K562 (cell line): Measurements from ENCODE around the gene TBXAS1. TPM values are rescaled to one million over a fixed set of nuclear protein-coding genes. Genes with fewer than 3 reads are reported as not detected.

Source experiments
- ATAC-seq: fragments of 200-7000 bp; cut with Tn5 transposase; 3 replicates; pipeline ENCODE4 v1.9.1; 2020; ENCODE audit warnings: moderate library complexity
- BruUV-seq: library from RNA; stranded (reverse); fragments of 400-500 nt; replicated peaks from 2 replicates; lab custom pipeline; 2021; lab: Mats Ljungman, UMichigan
- CTCF ChIA-PET: fragments of 300-600 bp; formaldehyde crosslinking; extraction: SDS; loops from one replicate; lab custom pipeline; 2021; ENCODE audit warnings: low intra/inter-chr PET ratio; lab: Yijun Ruan, JAX
- POLR2A ChIA-PET: fragments of 300-600, 350-650 bp; sonication (Branson Sonifier 250); formaldehyde crosslinking; extraction: SDS; loops from one replicate; lab custom pipeline; 2021; ENCODE audit warnings: antibody characterized with exemption, inconsistent platforms; lab: Yijun Ruan, JAX
- DNase-seq, 4 experiments: peaks; one replicate each; pipeline versions ENCODE4 v3.0.0 to v3.0.0-alpha.2; 2011 to 2018; ENCODE audit warnings: low spot score in 3 of 4, mixed read lengths in 3 of 4; ENCODE audit errors: extremely low read depth in 1 of 4
- FAIRE-seq: peaks from 2 replicates; lab custom pipeline; 2011; peaks lifted over from hg19 to GRCh38; lab: Jason Lieb, UNC
- H2AFZ ChIP-seq: 2 replicates; pipeline ENCODE4 v1.6.0; 2011; ENCODE audit warnings: low read depth, low read length, control low read depth, inconsistent platforms
- H3K27ac ChIP-seq: fragments of 200-600 bp; 3 replicates; pipeline ENCODE4 v1.8.0; 2011; ENCODE audit warnings: low read depth, mild to moderate bottlenecking, control low read depth, inconsistent platforms, low read length, moderate library complexity, mixed read lengths; ENCODE audit errors: extremely low read depth
- H3K27me3 ChIP-seq, 2 experiments: fragments of 300-600 bp in 1 of 2; 2 replicates in 1 of 2; 3 replicates in 1 of 2; pipeline versions ENCODE4 v1.6.0 to v1.8.0; 2011; ENCODE audit warnings: inconsistent platforms in 2 of 2, low read length in 2 of 2, mild to moderate bottlenecking in 1 of 2, mixed read lengths in 1 of 2, moderate library complexity in 1 of 2; ENCODE audit not compliant: control insufficient read depth in 2 of 2, insufficient read depth in 2 of 2
- H3K36me3 ChIP-seq: fragments of 300-600 bp; 3 replicates; pipeline ENCODE4 v1.8.0; 2011; ENCODE audit warnings: mild to moderate bottlenecking, low read length, inconsistent platforms; ENCODE audit not compliant: control insufficient read depth, insufficient read depth
- H3K4me1 ChIP-seq, 2 experiments: fragments of 200-600 bp in 1 of 2; replicated peaks in 1 of 2; 2 replicates in 1 of 2; 3 replicates in 1 of 2; pipeline versions ENCODE4 v1.5.1 to v1.8.0; 2011; ENCODE audit warnings: inconsistent platforms in 2 of 2, low read length in 2 of 2, mild to moderate bottlenecking in 1 of 2, mixed read lengths in 1 of 2, moderate library complexity in 1 of 2; ENCODE audit not compliant: control insufficient read depth in 2 of 2, insufficient read depth in 2 of 2
- H3K4me2 ChIP-seq: 2 replicates; pipeline ENCODE4 v1.6.1; 2011; ENCODE audit warnings: low read length, control low read depth, inconsistent platforms, mixed read lengths; ENCODE audit not compliant: insufficient read depth
- H3K4me3 ChIP-seq: fragments of 200-600 bp; sonication (generic), shearing (Covaris generic); 2 replicates; pipeline ENCODE4 v1.5.1; 2016; ENCODE audit warnings: control low read depth, inconsistent platforms
- H3K79me2 ChIP-seq: fragments of 200-600 bp; 3 replicates; pipeline ENCODE4 v1.8.0; 2011; ENCODE audit warnings: low read length, inconsistent platforms; ENCODE audit not compliant: control insufficient read depth, insufficient read depth
- H3K9ac ChIP-seq, 2 experiments: 2 replicates each; pipeline versions ENCODE4 v1.6.0 to v1.6.1; 2011; ENCODE audit warnings: low read depth in 2 of 2, low read length in 2 of 2, control low read depth in 1 of 2, inconsistent platforms in 1 of 2, mild to moderate bottlenecking in 1 of 2, mixed read lengths in 1 of 2; ENCODE audit not compliant: insufficient read depth in 1 of 2
- H3K9me1 ChIP-seq: one replicate; pipeline ENCODE4 v1.6.0; 2011; ENCODE audit warnings: inconsistent platforms, mild to moderate bottlenecking, low read length, moderate library complexity; ENCODE audit not compliant: control insufficient read depth, insufficient read depth
- H3K9me3 ChIP-seq: replicated peaks from 2 replicates; pipeline ENCODE4 v1.5.1; 2011; ENCODE audit warnings: low read depth, low read length, inconsistent platforms; ENCODE audit not compliant: control insufficient read depth, insufficient read depth
- H4K20me1 ChIP-seq: replicated peaks from 2 replicates; pipeline ENCODE4 v1.6.1; 2011; ENCODE audit warnings: low read length, inconsistent platforms, mixed read lengths; ENCODE audit not compliant: control insufficient read depth, insufficient read depth
- MBD2 ChIP-seq: sonication (generic); IDR thresholded peaks from 2 replicates; pipeline ENCODE4 v1.6.1; 2016; ENCODE audit warnings: low read depth, borderline replicate concordance
- MYBL2 ChIP-seq, 2 experiments: fragments of 450-650 bp in 1 of 2; sonication (generic) in 1 of 2; formaldehyde crosslinking in 1 of 2; IDR thresholded peaks; 2 replicates each; pipeline versions ENCODE4 v1.6.1 to v1.8.1; 2017 to 2022; ENCODE audit warnings: borderline replicate concordance in 1 of 2, inconsistent platforms in 1 of 2, low read depth in 1 of 2, mild to moderate bottlenecking in 1 of 2, missing genetic modification reagents in 1 of 2, moderate library complexity in 1 of 2
- NR1H2 ChIP-seq: sonication (generic); formaldehyde crosslinking; IDR thresholded peaks from 2 replicates; pipeline ENCODE4 v1.4.0; 2020; ENCODE audit warnings: mild to moderate bottlenecking, missing genetic modification reagents
- SMARCB1 ChIP-seq: IDR thresholded peaks from 2 replicates; pipeline ENCODE4 v1.6.1; 2011; ENCODE audit warnings: improper control_type of control experiment, low read depth; ENCODE audit not compliant: insufficient read length
- TAF15 ChIP-seq: fragments of 200-400 bp; formaldehyde crosslinking; IDR thresholded peaks from 2 replicates; pipeline ENCODE4 v1.6.1; 2017; ENCODE audit warnings: mild to moderate bottlenecking, low read depth, low read length, moderate library complexity
- ZBTB2 ChIP-seq: fragments of 450-650 bp; IDR thresholded peaks from 2 replicates; pipeline ENCODE4 v1.6.1; 2016; ENCODE audit warnings: antibody characterized with exemption
- ZNF280B ChIP-seq: fragments of 250-450 bp; sonication (Bioruptor Pico); IDR thresholded peaks from 2 replicates; pipeline ENCODE4 v1.5.1; 2021; ENCODE audit warnings: mild to moderate bottlenecking
- ZNF696 ChIP-seq: fragments of 250-450 bp; sonication (Bioruptor Pico); conservative IDR thresholded peaks from 2 replicates; pipeline ENCODE4 v1.4.0; 2020; ENCODE audit warnings: mild to moderate bottlenecking, moderate library complexity
- WGBS: fragments of 100-300 bp; shearing (Covaris generic); methylation state at CpG from one replicate; pipeline ENCODE4 v1.1.6; 2016; ENCODE audit warnings: low coverage, mixed read lengths; ENCODE audit not compliant: insufficient coverage; ENCODE audit errors: missing lambda C conversion rate; 5-methylcytosine and 5-hydroxymethylcytosine counted together
- in situ Hi-C: fragments of 300-500 bp; cut with MboI; formaldehyde crosslinking; loops from 4 replicates; pipeline ENCODE4 v1.15.0; 2018; ENCODE audit warnings: inconsistent platforms, mixed read lengths
- intact Hi-C: fragments of 100-400 bp; cut with micrococcal nuclease; formaldehyde crosslinking; loops from 2 replicates; pipeline ENCODE4 v1.14.2; 2022
- polyA plus RNA-seq, 8 experiments: library from polyadenylated mRNA; depleted of rRNA in 4 of 8; stranded (reverse) in 5 of 8; unstranded in 3 of 8; fragments of >200 nt; fragmentation: Nextera tagmentation in 2 of 8; fragmentation: Illumina TruSeq in 1 of 8; extraction: Ambion mirVana in 2 of 8; extraction: Trizol in 1 of 8; gene quantifications; 2 replicates each; pipeline versions ENCODE4 v1.2.1 to v1.2.3, GENCODE V29; 2011 to 2014; ENCODE audit warnings: inconsistent platforms in 1 of 8, missing spikeins in 1 of 8
- total RNA-seq, 7 experiments: library from RNA; depleted of rRNA in 6 of 7; stranded (reverse); fragments of >200 nt in 6 of 7; fragmentation: Illumina TruSeq in 2 of 7; extraction: Trizol in 2 of 7; gene quantifications; 2 replicates each; pipeline versions ENCODE4 v1.2.1 to v1.2.3, GENCODE V29; 2011 to 2021; ENCODE audit warnings: low replicate concordance in 1 of 7

The TBXAS1 gene
- total and polyA plus RNA-seq, 9 of the 15 experiments (the other 6 are each of a cell fraction or from before 2014, with no cell fraction given) = 1.1 to 8.3 (median 1.9) TPM

DNA sequence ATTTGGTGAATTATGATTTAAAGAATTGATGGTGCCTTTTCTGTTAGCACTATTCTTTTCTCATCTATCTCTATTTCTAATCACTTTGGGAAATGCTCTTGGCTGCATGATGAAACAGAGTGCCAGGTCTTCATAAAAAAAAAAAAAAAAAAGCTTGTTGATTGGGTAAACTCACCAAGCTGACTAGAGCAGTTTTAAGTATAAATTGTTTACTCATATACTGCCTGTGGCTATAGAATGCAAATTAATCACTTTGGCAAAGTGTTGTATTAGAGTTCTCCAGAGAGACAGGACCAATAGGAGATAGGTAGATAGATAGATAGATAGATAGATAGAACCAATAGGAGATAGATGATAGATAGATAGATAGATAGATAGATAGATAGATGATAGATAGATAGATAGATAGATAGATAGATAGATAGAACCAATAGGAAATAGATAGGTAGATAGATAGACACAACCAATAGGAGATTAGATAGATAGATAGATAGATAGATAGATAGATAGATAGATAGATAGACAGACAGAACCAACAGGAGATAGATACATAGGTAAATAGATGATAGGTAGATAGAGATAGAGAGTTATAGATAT lies 20.1 kb upstream of the TBXAS1 start (continued):
- TF ChIP-seq ZNF696 (CRISPR knock-in tag) (no peak), SMARCB1 (no peak), ZBTB2 (peak; percentile 83)

GRCh38 chr7:139811066-139811465 lies 18.0 kb upstream of the TBXAS1 start:
- in situ Hi-C loops = no loop called here
- no peaks in the 10 kb centered on the region for H4K20me1 ChIP-seq
- peaks cover 11 to 15% of the 10 kb centered on the region in 2 experiments for H3K27me3 ChIP-seq
- no peak overlapping the region for H3K4me2 ChIP-seq
- BruUV-seq = no TSS peak
- H3K9me3 ChIP-seq = no peaks in the 10 kb centered on the region; the same call in none of the 2 replicates
- no peak overlapping the region for H3K4me3 ChIP-seq
- intact Hi-C loops = no loop called here
- FAIRE-seq = no peak
- H3K27ac ChIP-seq = no peak overlapping the region
- no peak for ATAC-seq
- no peak overlapping the region for H2AFZ ChIP-seq
- ChIA-PET CTCF (no interaction called here), POLR2A (interaction anchor here (0.7 to 1.5 kb wide), 3 partner anchors 10 to 12 kb away, joined by 3 to 5 read pairs (median 4); no protein-coding TSS in a partner anchor)
- no peak for DNase-seq
- no peak overlapping the region for H3K9ac ChIP-seq
- WGBS = 1% methylated on average over 2 of the region's 2 CpGs
- no peaks in the 10 kb centered on the region for H3K79me2 ChIP-seq
- H3K9me1 ChIP-seq = no peaks in the 10 kb centered on the region
- no peaks in the 10 kb centered on the region for H3K36me3 ChIP-seq
- H3K4me1 ChIP-seq = no peaks in the 10 kb centered on the region
- no peak for TF ChIP-seq MBD2
- no peak for TF ChIP-seq NR1H2 (CRISPR knock-in tag)
- TF ChIP-seq TAF15 = no peak
- no peak for TF ChIP-seq MYBL2 (IDR thresholded peaks at IDR 0.05; ENCODE audit: low read depth)
- TF ChIP-seq MYBL2 (CRISPR knock-in tag; IDR thresholded peaks at IDR 0.05; ENCODE audit: borderline replicate concordance) = no peak
- TF ChIP-seq ZNF280B = no peak
